Ovary (tissue), 9 donors: ENCODE results near the gene IGF2BP2. TPM values are rescaled to one million over a fixed set of nuclear protein-coding genes. Genes with fewer than 3 reads are reported as not detected.

Experiments used
- DNase-seq, 5 donors: peaks; one replicate each; pipeline ENCODE4 v3.0.0-alpha.2; 2019 to 2020
- H3K27ac ChIP-seq, 2 donors: fragments of 200-600 bp; one replicate each; pipeline versions ENCODE4 v1.5.1 to v1.8.0; 2019 to 2022
- H3K27me3 ChIP-seq: fragments of 200-600 bp; one replicate; pipeline ENCODE4 v1.8.0; 2022
- H3K36me3 ChIP-seq: fragments of 200-600 bp; sonication (generic); one replicate; pipeline ENCODE4 v1.5.1; 2019
- H3K4me1 ChIP-seq: one replicate; pipeline ENCODE4 v1.8.1; 2013; ENCODE audit warnings: mild to moderate bottlenecking, moderate library complexity; ENCODE audit not compliant: insufficient read depth
- H3K4me3 ChIP-seq: fragments of 200-600 bp; sonication (generic); one replicate; pipeline ENCODE4 v1.5.1; 2017
- H3K9me3 ChIP-seq, 2 donors: fragments of 200-600 bp in 1 of 2; sonication (generic) in 1 of 2; one replicate each; pipeline versions ENCODE4 v1.5.1 to v1.8.1; 2013 to 2019; ENCODE audit warnings: mild to moderate bottlenecking in 1 of 2, moderate library complexity in 1 of 2
- CTCF ChIP-seq, 3 donors: fragments of 450-650 bp in 2 of 3; fragments of 200-600 bp in 1 of 3; IDR thresholded peaks; one replicate each; pipeline versions ENCODE4 v1.5.1 to v1.8.0; 2016 to 2022; ENCODE audit warnings: antibody characterized with exemption in 3 of 3, mild to moderate bottlenecking in 1 of 3
- EP300 ChIP-seq: sonication (generic); formaldehyde crosslinking; IDR thresholded peaks from one replicate; pipeline ENCODE4 v1.6.1; 2017; ENCODE audit warnings: antibody characterized with exemption
- POLR2A ChIP-seq: fragments of 450-650 bp; IDR thresholded peaks from one replicate; pipeline ENCODE4 v1.6.1; 2017; ENCODE audit warnings: antibody characterized with exemption, mild to moderate bottlenecking, moderate library complexity
- WGBS, 3 donors: extraction: QIAGEN DNeasy Blood & Tissue Kit in 1 of 3; methylation state at CpG; one replicate each; pipeline versions ENCODE4 v1.1.5 to v1.1.7; 2013 to 2017; 5-methylcytosine and 5-hydroxymethylcytosine counted together
- intact Hi-C, 4 donors: fragments of 100-400 bp; cut with DNase I; formaldehyde crosslinking; loops; one replicate each; pipeline versions ENCODE4 v1.11.0 to v1.15.1; 2022 to 2023
- polyA plus RNA-seq, 2 donors: library from polyadenylated mRNA; stranded (reverse); fragments of 200-250 nt in 1 of 2; fragments of 350-450 nt in 1 of 2; fragmentation: Illumina TruSeq in 1 of 2; extraction: RNeasy Lipid Tissue Mini Kit (QIAGEN cat#74804) in 1 of 2; gene quantifications; one replicate each; pipeline ENCODE4 v1.2.3, GENCODE V29; 2013 to 2014
- total RNA-seq, 7 donors: library from RNA; depleted of rRNA in 2 of 7; stranded (reverse); fragments of >200 nt in 2 of 7; fragmentation: NEBNext Ultra II Directional in 3 of 7; extraction: Animal tissue kit (Norgen Biotek cat#: 25700) in 3 of 7; gene quantifications; one replicate each; pipeline versions ENCODE4 v1.1.0 to v1.2.4, GENCODE V29; 2016 to 2023
- donor health status: DM: no; HTN: no; CAD: no; lungs with moderate emphysema.
- donor health status: DM: no; HTN: no; CAD: no.
- donor health status: Bipolar disorder and iron deficiency.
- donor health status: DM: yes; HTN: yes; CAD: no.
- donor health status: DM: no; HTN: no; CAD: no.
- donor health status: DM: yes; HTN: yes; CAD: no.

Gene IGF2BP2
- total and polyA plus RNA-seq, 9 donors: 4.6 to 31.1 (median 13.7) TPM

- DNase-seq: peak in 2 of 5 donors; percentile 14 to 18
- no peaks in the 10 kb centered on the region for H3K4me1 ChIP-seq
- intact Hi-C loops: no loop called here
- no peaks in the 10 kb centered on the region for H3K27me3 ChIP-seq
- no peak overlapping the region for H3K4me3 ChIP-seq
- H3K27ac ChIP-seq: no peak overlapping the region
- 48 to 54% (median 54%) methylated on average over 10 of the region's 10 CpGs for WGBS, 3 donors
- TF ChIP-seq CTCF (IDR thresholded peaks at IDR 0.05) (no peak), EP300 (no peak), POLR2A (no peak)
- no peaks in the 10 kb centered on the region for H3K9me3 ChIP-seq
- H3K36me3 ChIP-seq: no peaks in the 10 kb centered on the region
Observed at GRCh38 chr3:185733980-185734724, 90.7 kb downstream of the IGF2BP2 start.

DNA sequence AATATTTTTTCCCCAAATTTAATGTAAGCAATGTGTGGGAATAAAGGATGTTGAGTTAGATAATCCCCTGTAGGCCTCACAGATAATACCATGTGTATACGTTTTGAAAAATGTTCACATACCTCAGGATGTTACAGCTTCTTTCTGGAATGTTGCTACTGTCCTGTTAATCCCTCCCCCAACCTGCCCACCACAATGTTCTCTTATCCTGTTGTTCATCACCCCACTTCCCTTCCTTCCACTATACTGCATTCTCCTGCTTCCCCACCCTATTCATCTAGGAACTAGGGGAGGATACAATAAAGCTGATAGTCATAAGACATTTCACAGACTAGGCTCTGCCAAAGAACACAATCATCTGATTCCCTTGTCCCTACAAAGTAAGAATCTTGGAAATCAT lies 92.1 kb downstream of the IGF2BP2 start:
- Histone ChIP-seq H3K36me3 (no peaks in the 10 kb centered on the region), H3K27ac (no peak overlapping the region), H3K27me3 (no peaks in the 10 kb centered on the region), H3K4me3 (no peak overlapping the region), H3K4me1 (no peaks in the 10 kb centered on the region), H3K9me3 (no peaks in the 10 kb centered on the region)
- TF ChIP-seq CTCF (IDR thresholded peaks at IDR 0.05) (no peak), POLR2A (no peak), EP300 (no peak)
- no peak for DNase-seq
- intact Hi-C loops: no loop called here
- WGBS, 3 donors: 31 to 38% (median 33%) methylated on average over 1 of the region's 1 CpG

DNA sequence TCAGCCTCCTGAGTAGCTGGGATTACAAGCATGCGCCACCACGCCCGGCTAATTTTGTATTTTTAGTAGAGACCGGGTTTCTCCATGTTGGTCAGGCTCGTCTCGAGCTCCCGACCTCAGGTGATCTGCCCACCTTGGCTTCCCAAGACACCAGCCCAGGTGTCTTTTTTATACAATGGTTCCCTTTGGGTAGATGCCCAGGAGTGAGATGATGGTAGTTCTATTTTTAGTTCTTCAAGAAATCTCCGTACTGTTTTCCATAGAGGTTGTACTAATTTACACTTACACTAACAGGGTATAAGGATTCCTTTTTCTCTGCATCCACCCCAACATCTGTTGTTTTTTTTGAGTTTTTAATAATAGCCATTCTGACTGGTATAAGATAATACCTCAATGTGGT lies 94.3 kb downstream of the IGF2BP2 start:
- Histone ChIP-seq H3K9me3 (no peaks in the 10 kb centered on the region), H3K27me3 (no peaks in the 10 kb centered on the region), H3K4me3 (no peak overlapping the region), H3K27ac (no peak overlapping the region), H3K4me1 (no peaks in the 10 kb centered on the region), H3K36me3 (no peaks in the 10 kb centered on the region)
- TF ChIP-seq EP300: no peak
- no peak for TF ChIP-seq POLR2A
- TF ChIP-seq CTCF (IDR thresholded peaks at IDR 0.05): no peak
- DNase-seq: no peak
- intact Hi-C loops: no loop called here
- WGBS, 3 donors: 84 to 88% (median 88%) methylated on average over 8 of the region's 8 CpGs

DNA sequence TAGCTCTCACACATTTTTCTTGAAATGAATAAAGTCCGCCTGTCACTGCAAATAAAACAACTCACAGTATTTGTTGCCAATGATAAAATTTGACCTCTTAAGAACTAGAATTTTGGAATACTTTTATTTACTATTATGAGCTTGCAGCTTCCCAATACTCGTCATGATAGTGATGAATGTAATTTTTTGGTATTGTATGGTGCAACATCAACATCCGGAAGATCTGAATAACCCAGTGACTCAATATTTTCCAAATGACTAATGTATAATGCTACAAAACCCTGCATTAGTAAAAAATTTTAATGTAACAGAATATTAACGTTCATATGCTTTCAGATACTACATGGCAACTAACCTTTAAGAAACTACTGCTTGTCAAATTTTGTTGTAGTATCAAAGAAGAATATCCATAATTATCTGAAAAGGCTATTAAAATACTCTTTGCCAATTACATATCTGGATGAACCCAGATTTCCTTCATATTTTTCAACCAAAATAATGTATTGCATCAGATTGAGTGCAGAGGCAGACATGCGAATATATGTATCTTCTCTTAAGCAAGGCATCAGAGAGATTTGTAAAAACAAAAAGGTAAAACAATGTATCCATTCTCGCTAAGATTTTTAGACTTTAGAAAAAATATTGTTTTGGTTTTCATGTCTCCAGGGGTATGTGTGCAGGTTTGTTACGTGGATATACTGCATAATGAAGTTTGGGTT lies 95.3 kb downstream of the IGF2BP2 start:
- Histone ChIP-seq H3K36me3 (no peaks in the 10 kb centered on the region), H3K4me3 (no peak overlapping the region), H3K9me3 (no peaks in the 10 kb centered on the region), H3K4me1 (no peaks in the 10 kb centered on the region), H3K27ac (no peak overlapping the region), H3K27me3 (no peaks in the 10 kb centered on the region)
- intact Hi-C loops: no loop called here
- TF ChIP-seq EP300 (no peak), CTCF (IDR thresholded peaks at IDR 0.05) (no peak), POLR2A (no peak)
- 62 to 69% (median 68%) methylated on average over 7 of the region's 7 CpGs for WGBS, 3 donors
- DNase-seq: no peak
